ENCODE measurements around the gene IL11RA.

DNA sequence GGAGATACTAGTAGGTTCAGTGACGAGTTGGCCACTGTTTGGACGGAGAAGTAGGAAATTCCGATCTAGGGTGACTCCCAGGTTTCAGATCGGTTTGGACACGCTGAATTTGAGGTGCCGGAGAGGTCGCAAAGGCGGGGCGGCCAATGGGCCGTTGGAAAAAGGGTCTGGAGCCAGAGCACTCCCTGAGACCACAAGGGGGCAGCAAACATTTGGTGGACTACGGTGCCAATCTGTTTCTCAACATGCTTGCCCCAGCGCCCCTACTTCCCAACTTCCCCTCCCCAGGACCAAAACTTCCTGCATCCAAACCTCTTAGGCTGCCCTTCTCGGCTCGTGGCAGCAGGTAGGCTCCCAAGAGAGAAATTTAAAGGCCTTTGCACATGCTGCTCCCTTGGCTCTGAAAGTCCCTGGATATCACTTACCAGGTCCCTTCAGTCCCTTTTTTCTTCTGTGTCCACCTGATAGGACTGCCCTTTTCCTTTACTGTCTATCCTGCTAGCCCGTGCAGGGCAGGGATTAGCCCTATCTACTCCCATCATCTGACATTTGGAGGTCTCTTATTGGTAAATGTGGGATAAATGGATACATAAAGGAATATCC, 39.1 kb upstream of the IL11RA start:
- no peak for TF ChIP-seq POLR2A (IDR thresholded peaks at IDR 0.05; ENCODE audit: extremely low read depth, insufficient read length)
- TF ChIP-seq, protein P1, sequence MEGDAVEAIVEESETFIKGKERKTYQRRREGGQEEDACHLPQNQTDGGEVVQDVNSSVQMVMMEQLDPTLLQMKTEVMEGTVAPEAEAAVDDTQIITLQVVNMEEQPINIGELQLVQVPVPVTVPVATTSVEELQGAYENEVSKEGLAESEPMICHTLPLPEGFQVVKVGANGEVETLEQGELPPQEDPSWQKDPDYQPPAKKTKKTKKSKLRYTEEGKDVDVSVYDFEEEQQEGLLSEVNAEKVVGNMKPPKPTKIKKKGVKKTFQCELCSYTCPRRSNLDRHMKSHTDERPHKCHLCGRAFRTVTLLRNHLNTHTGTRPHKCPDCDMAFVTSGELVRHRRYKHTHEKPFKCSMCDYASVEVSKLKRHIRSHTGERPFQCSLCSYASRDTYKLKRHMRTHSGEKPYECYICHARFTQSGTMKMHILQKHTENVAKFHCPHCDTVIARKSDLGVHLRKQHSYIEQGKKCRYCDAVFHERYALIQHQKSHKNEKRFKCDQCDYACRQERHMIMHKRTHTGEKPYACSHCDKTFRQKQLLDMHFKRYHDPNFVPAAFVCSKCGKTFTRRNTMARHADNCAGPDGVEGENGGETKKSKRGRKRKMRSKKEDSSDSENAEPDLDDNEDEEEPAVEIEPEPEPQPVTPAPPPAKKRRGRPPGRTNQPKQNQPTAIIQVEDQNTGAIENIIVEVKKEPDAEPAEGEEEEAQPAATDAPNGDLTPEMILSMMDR (IDR thresholded peaks at IDR 0.05; ENCODE audit: low read depth, low read length), result peak; percentile 100
- TF ChIP-seq MYC (IDR thresholded peaks at IDR 0.05; ENCODE audit: low read depth, low read length), result peak; percentile 71
